HepG2 (cell line): Measurements from ENCODE around the gene AGRN. TPM values are rescaled to one million over a fixed set of nuclear protein-coding genes. Genes with fewer than 3 reads are reported as not detected.

Experiments used
- AGO1 ChIP-seq: fragments of 200-400 bp; formaldehyde crosslinking; IDR thresholded peaks from 2 replicates; pipeline ENCODE4 v1.6.1; 2017; ENCODE audit warnings: mild to moderate bottlenecking, low read depth, low read length, moderate library complexity; ENCODE audit not compliant: poor library complexity, severe bottlenecking
- EP300 ChIP-seq, 3 experiments: sonication (generic) in 1 of 3; formaldehyde crosslinking in 1 of 3; IDR thresholded peaks; 2 replicates each; pipeline versions ENCODE4 v1.5.1 to v1.6.1; 2011 to 2020; ENCODE audit warnings: low read depth in 2 of 3, low read length in 2 of 3, borderline replicate concordance in 1 of 3, improper control_type of control experiment in 1 of 3, mild to moderate bottlenecking in 1 of 3, missing genetic modification reagents in 1 of 3, moderate library complexity in 1 of 3
- FIP1L1 ChIP-seq: fragments of 200-400 bp; formaldehyde crosslinking; IDR thresholded peaks from 2 replicates; pipeline ENCODE4 v1.6.1; 2018; ENCODE audit warnings: low read depth, mild to moderate bottlenecking, low read length, moderate library complexity, borderline replicate concordance; ENCODE audit not compliant: insufficient read depth
- MAFK ChIP-seq, 2 experiments: IDR thresholded peaks in 1 of 2; conservative IDR thresholded peaks in 1 of 2; 2 replicates each; pipeline ENCODE4 v1.6.1; 2011; ENCODE audit warnings: improper control_type of control experiment in 2 of 2, low read length in 2 of 2
- MTA1 ChIP-seq: sonication (generic); formaldehyde crosslinking; IDR thresholded peaks from 2 replicates; pipeline ENCODE4 v1.4.0; 2020; ENCODE audit warnings: missing genetic modification reagents, mild to moderate bottlenecking, borderline replicate concordance
- PAX8 ChIP-seq: sonication (generic); formaldehyde crosslinking; IDR thresholded peaks from 2 replicates; pipeline ENCODE4 v1.8.0; 2022; ENCODE audit warnings: mild to moderate bottlenecking, missing genetic modification reagents, borderline replicate concordance
- SMAD3 ChIP-seq: sonication (generic); formaldehyde crosslinking; IDR thresholded peaks from 2 replicates; pipeline ENCODE4 v1.4.0; 2020; ENCODE audit warnings: missing genetic modification reagents
- ZBTB20 ChIP-seq: sonication (generic); formaldehyde crosslinking; IDR thresholded peaks from 2 replicates; pipeline ENCODE4 v1.8.1; 2023; ENCODE audit warnings: missing genetic modification reagents, low read depth, mild to moderate bottlenecking, borderline replicate concordance
- ZBTB46 ChIP-seq: sonication (generic); formaldehyde crosslinking; IDR thresholded peaks from 2 replicates; pipeline ENCODE4 v1.4.0; 2020; ENCODE audit warnings: mild to moderate bottlenecking, missing genetic modification reagents, borderline replicate concordance
- ZNF17 ChIP-seq: sonication (generic); formaldehyde crosslinking; IDR thresholded peaks from 2 replicates; pipeline ENCODE4 v1.5.0; 2020; ENCODE audit warnings: mild to moderate bottlenecking, missing genetic modification reagents
- ZNF766 ChIP-seq: sonication (generic); formaldehyde crosslinking; IDR thresholded peaks from 2 replicates; pipeline ENCODE4 v1.5.0; 2020; ENCODE audit warnings: missing genetic modification reagents, borderline replicate concordance
- ZNF879 ChIP-seq: sonication (generic); formaldehyde crosslinking; IDR thresholded peaks from 2 replicates; pipeline ENCODE4 v1.8.1; 2023; ENCODE audit warnings: missing genetic modification reagents
- polyA plus RNA-seq, 8 experiments: library from polyadenylated mRNA; depleted of rRNA in 3 of 8; stranded (reverse) in 7 of 8; unstranded in 1 of 8; fragments of >200 nt; fragmentation: Illumina TruSeq in 4 of 8; extraction: Trizol in 4 of 8; gene quantifications; 2 replicates each; pipeline versions ENCODE4 v1.2.1 to v1.2.3, GENCODE V29; 2011 to 2016; ENCODE audit warnings: low read depth in 4 of 8, missing spikeins in 1 of 8, mixed read lengths in 1 of 8; ENCODE audit not compliant: insufficient read depth in 1 of 8
- total RNA-seq, 5 experiments: library from RNA; depleted of rRNA; stranded (reverse); fragments of >200 nt; fragmentation: Illumina TruSeq; extraction: Trizol; gene quantifications; 2 replicates each; pipeline ENCODE4 v1.2.3, GENCODE V29; 2016; ENCODE audit warnings: low read depth in 1 of 5
- TF ChIP-seq, protein P1 (sequence below): IDR thresholded peaks from 2 replicates; pipeline ENCODE4 v1.6.1; 2016; ENCODE audit warnings: missing biosample characterization, missing genetic modification reagents, low read depth
- TF ChIP-seq, protein P2 (sequence below): sonication (generic); formaldehyde crosslinking; IDR thresholded peaks from 2 replicates; pipeline ENCODE4 v1.4.0; 2020; ENCODE audit warnings: low read depth, mild to moderate bottlenecking, missing genetic modification reagents
- TF ChIP-seq, protein P3 (sequence below): IDR thresholded peaks from 2 replicates; pipeline ENCODE4 v1.4.0; 2020; ENCODE audit warnings: mild to moderate bottlenecking, missing genetic modification reagents

Gene AGRN
- total and polyA plus RNA-seq, 2 of the 13 experiments (the other 11 are each of a cell fraction or from before 2014, with no cell fraction given), result 29.8 to 65.2 TPM

GRCh38 chr1:998995-999724, 20.8 kb upstream of the AGRN start (continued):
- no peak for TF ChIP-seq ZNF766 (CRISPR knock-in tag)
- TF ChIP-seq, protein P1, sequence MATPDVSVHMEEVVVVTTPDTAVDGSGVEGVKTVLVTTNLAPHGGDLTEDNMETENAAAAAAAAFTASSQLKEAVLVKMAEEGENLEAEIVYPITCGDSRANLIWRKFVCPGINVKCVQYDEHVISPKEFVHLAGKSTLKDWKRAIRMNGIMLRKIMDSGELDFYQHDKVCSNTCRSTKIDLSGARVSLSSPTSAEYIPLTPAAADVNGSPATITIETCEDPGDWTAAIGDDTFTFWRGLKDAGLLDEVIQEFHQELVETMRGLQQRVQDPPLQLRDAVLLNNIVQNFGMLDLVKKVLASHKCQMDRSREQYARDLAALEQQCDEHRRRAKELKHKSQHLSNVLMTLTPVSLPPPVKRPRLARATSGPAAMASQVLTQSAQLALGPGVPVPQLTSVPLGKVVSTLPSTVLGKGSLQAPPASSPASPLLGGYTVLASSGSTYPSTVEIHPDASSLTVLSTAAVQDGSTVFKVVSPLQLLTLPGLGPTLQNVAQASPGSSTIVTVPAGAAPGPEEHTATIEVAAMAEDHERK, result no peak
- no peak for TF ChIP-seq AGO1
- TF ChIP-seq ZNF17 (CRISPR knock-in tag), result no peak
- TF ChIP-seq PAX8, result no peak
- no peak for TF ChIP-seq ZBTB46 (CRISPR knock-in tag)
- TF ChIP-seq MTA1 (CRISPR knock-in tag), result 0 out of 2 replicates have a peak, but pooled peaks have one; percentile 20
- TF ChIP-seq, protein P2, sequence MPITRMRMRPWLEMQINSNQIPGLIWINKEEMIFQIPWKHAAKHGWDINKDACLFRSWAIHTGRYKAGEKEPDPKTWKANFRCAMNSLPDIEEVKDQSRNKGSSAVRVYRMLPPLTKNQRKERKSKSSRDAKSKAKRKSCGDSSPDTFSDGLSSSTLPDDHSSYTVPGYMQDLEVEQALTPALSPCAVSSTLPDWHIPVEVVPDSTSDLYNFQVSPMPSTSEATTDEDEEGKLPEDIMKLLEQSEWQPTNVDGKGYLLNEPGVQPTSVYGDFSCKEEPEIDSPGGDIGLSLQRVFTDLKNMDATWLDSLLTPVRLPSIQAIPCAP, result no peak
- TF ChIP-seq, protein P3, sequence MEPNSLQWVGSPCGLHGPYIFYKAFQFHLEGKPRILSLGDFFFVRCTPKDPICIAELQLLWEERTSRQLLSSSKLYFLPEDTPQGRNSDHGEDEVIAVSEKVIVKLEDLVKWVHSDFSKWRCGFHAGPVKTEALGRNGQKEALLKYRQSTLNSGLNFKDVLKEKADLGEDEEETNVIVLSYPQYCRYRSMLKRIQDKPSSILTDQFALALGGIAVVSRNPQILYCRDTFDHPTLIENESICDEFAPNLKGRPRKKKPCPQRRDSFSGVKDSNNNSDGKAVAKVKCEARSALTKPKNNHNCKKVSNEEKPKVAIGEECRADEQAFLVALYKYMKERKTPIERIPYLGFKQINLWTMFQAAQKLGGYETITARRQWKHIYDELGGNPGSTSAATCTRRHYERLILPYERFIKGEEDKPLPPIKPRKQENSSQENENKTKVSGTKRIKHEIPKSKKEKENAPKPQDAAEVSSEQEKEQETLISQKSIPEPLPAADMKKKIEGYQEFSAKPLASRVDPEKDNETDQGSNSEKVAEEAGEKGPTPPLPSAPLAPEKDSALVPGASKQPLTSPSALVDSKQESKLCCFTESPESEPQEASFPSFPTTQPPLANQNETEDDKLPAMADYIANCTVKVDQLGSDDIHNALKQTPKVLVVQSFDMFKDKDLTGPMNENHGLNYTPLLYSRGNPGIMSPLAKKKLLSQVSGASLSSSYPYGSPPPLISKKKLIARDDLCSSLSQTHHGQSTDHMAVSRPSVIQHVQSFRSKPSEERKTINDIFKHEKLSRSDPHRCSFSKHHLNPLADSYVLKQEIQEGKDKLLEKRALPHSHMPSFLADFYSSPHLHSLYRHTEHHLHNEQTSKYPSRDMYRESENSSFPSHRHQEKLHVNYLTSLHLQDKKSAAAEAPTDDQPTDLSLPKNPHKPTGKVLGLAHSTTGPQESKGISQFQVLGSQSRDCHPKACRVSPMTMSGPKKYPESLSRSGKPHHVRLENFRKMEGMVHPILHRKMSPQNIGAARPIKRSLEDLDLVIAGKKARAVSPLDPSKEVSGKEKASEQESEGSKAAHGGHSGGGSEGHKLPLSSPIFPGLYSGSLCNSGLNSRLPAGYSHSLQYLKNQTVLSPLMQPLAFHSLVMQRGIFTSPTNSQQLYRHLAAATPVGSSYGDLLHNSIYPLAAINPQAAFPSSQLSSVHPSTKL (CRISPR knock-in tag), result 0 out of 2 replicates have a peak, but pooled peaks have one; percentile 6
- TF ChIP-seq ZBTB20 (CRISPR knock-in tag), result no peak
- no peak for TF ChIP-seq SMAD3 (CRISPR knock-in tag)
- no peak for TF ChIP-seq MAFK (conservative IDR thresholded peaks at IDR 0.05 in 1 of 2, IDR thresholded peaks at IDR 0.05 in 1 of 2; ENCODE audit: low read length in 2 of 2)
- TF ChIP-seq ZNF879 (CRISPR knock-in tag), result no peak
- TF ChIP-seq EP300 (IDR thresholded peaks at IDR 0.05; ENCODE audit: low read depth in 2 of 2, low read length in 2 of 2), result no peak
- TF ChIP-seq EP300 (CRISPR knock-in tag; IDR thresholded peaks at IDR 0.05; ENCODE audit: borderline replicate concordance), result no peak
- 0 out of 2 replicates have a peak, but pooled peaks have one; percentile 10 for TF ChIP-seq FIP1L1
